ENCODE results near the gene SCT. TPM values are rescaled to one million over a fixed set of nuclear protein-coding genes. Genes with fewer than 3 reads are reported as not detected.
A peak's percentile ranks its signal among the peaks of the same experiment; 100 is the strongest.

The SCT gene
- total and polyA plus RNA-seq, 2 of the 8 experiments (the other 6 are each of a cell fraction or from before 2014, with no cell fraction given): 1.7 to 2.0 TPM

GRCh38 chr11:615504-616319, 11.3 kb downstream of the SCT start, which contains the start of gene IRF7 (continued):
- TF ChIP-seq CHD7 (IDR thresholded peaks at IDR 0.05; ENCODE audit: insufficient replicate concordance, low read length): no peak
- TF ChIP-seq SP2 (IDR thresholded peaks at IDR 0.05; ENCODE audit: low read length): no peak
- peak; percentile 44; the same call in 1 of the 2 replicates for TF ChIP-seq SP4 (IDR thresholded peaks at IDR 0.05; ENCODE audit: low read length)
- peak; percentile 70 for TF ChIP-seq KDM4A (IDR thresholded peaks at IDR 0.05; ENCODE audit: low read depth, low read length, severe bottlenecking)
- no peak for TF ChIP-seq POU5F1 (IDR thresholded peaks at IDR 0.05; ENCODE audit: low read depth, low read length)
- TF ChIP-seq HDAC2 (IDR thresholded peaks at IDR 0.05; ENCODE audit: borderline replicate concordance in 1 of 2, low read depth in 2 of 2, low read length in 2 of 2): 0 out of 4 replicates have a peak, but pooled peaks of 1 of the 2 experiments have one; percentile 21
- no peak for TF ChIP-seq ZNF274 (IDR thresholded peaks at IDR 0.05; ENCODE audit: borderline replicate concordance, extremely low read depth, low read length)
- TF ChIP-seq EP300 (IDR thresholded peaks at IDR 0.05; ENCODE audit: borderline replicate concordance in 1 of 2, low read depth in 2 of 2, low read length in 2 of 2): peak in 1 of 2 experiments; percentile 19; a peak in 1 of 3 replicates
- no peak for TF ChIP-seq TAF7 (optimal IDR thresholded peaks at IDR 0.05; ENCODE audit: borderline replicate concordance, low read depth, low read length)
